Measurements from ENCODE around the gene RNFT2. TPM values are rescaled to one million over a fixed set of nuclear protein-coding genes. Genes with fewer than 3 reads are reported as not detected.

The RNFT2 gene
- total RNA-seq, 1 donor from 2014 or later, result 0.48 TPM

GRCh38 chr12:116878567-116879508 lies 140.7 kb downstream of the RNFT2 start:
- DNase-seq (ENCODE audit: low spot score), result no peak

- no peak for DNase-seq (ENCODE audit: low spot score)
Measured at GRCh38 chr12:116879509-116880212, 141.5 kb downstream of the RNFT2 start.

GRCh38 chr12:116880213-116880816 lies 142.2 kb downstream of the RNFT2 start:
- no peak for DNase-seq (ENCODE audit: low spot score)

GRCh38 chr12:116880817-116881324 lies 142.8 kb downstream of the RNFT2 start:
- DNase-seq (ENCODE audit: low spot score), result no peak

- DNase-seq (ENCODE audit: low spot score), result no peak
Measured at GRCh38 chr12:116881325-116881876, 143.3 kb downstream of the RNFT2 start, which contains the start of gene HRK. Gene HRK (minus strand): TSS chr12:116881441. CDS start chr12:116881307, 134 bp downstream.

GRCh38 chr12:116881877-116882507 lies 143.9 kb downstream of the RNFT2 start:
- DNase-seq (ENCODE audit: low spot score), result no peak

GRCh38 chr12:116882742-116883141 lies 144.6 kb downstream of the RNFT2 start:
- DNase-seq (ENCODE audit: low spot score), result no peak

GRCh38 chr12:116884871-116885270 lies 146.8 kb downstream of the RNFT2 start:
- DNase-seq (ENCODE audit: low spot score), result no peak

GRCh38 chr12:116885491-116885890 lies 147.4 kb downstream of the RNFT2 start:
- DNase-seq (ENCODE audit: low spot score), result no peak

- DNase-seq (ENCODE audit: low spot score), result no peak
Measured at GRCh38 chr12:116887244-116887643, 149.1 kb downstream of the RNFT2 start.

- no peak for DNase-seq (ENCODE audit: low spot score)
Measured at GRCh38 chr12:116887897-116888296, 149.8 kb downstream of the RNFT2 start.

GRCh38 chr12:116890330-116890729 lies 152.2 kb downstream of the RNFT2 start:
- no peak for DNase-seq (ENCODE audit: low spot score)

- no peak for DNase-seq (ENCODE audit: low spot score)
Measured at GRCh38 chr12:116891019-116891418, 152.9 kb downstream of the RNFT2 start.

GRCh38 chr12:116892349-116893140 lies 154.4 kb downstream of the RNFT2 start:
- DNase-seq (ENCODE audit: low spot score), result no peak

GRCh38 chr12:116894913-116895312 lies 156.8 kb downstream of the RNFT2 start:
- DNase-seq (ENCODE audit: low spot score), result no peak

- DNase-seq (ENCODE audit: low spot score), result no peak
Measured at GRCh38 chr12:116896411-116896924, 158.4 kb downstream of the RNFT2 start.

GRCh38 chr12:116897476-116897875 lies 159.4 kb downstream of the RNFT2 start:
- no peak for DNase-seq (ENCODE audit: low spot score)

GRCh38 chr12:116898669-116899068 lies 160.6 kb downstream of the RNFT2 start:
- DNase-seq (ENCODE audit: low spot score), result no peak

- no peak for DNase-seq (ENCODE audit: low spot score)
Measured at GRCh38 chr12:116901612-116902011, 163.5 kb downstream of the RNFT2 start.

Data from umbilical cord (tissue), 2 donors.